CD14-positive monocyte (primary cell): ENCODE data around the gene CD6. TPM values are rescaled to one million over a fixed set of nuclear protein-coding genes. Genes with fewer than 3 reads are reported as not detected.

ENCODE experiments used
- DNase-seq, 3 donors: peaks; one replicate each; pipeline ENCODE4 v3.0.0-alpha.2; 2011 to 2022
- H2AFZ ChIP-seq: 2 replicates; pipeline ENCODE4 v1.6.0; 2012; ENCODE audit warnings: mild to moderate bottlenecking, low read depth, low read length, inconsistent platforms; ENCODE audit not compliant: insufficient read depth, poor library complexity, severe bottlenecking
- H3K27ac ChIP-seq, 2 donors: 1 replicate in 1 of 2; 2 replicates in 1 of 2; pipeline ENCODE4 v1.5.1; 2012 to 2013; ENCODE audit warnings: low read length in 2 of 2, control low read depth in 1 of 2, inconsistent platforms in 1 of 2, low read depth in 1 of 2, mild to moderate bottlenecking in 1 of 2
- H3K27me3 ChIP-seq, 2 donors: one replicate each; pipeline versions ENCODE4 v1.6.0 to v1.6.1; 2011 to 2013; ENCODE audit warnings: low read length in 2 of 2; ENCODE audit not compliant: control insufficient read depth in 2 of 2, insufficient read depth in 2 of 2
- H3K36me3 ChIP-seq, 2 donors: replicated peaks in 1 of 2; 1 replicate in 1 of 2; 2 replicates in 1 of 2; pipeline versions ENCODE4 v1.5.1 to v1.6.1; 2012 to 2013; ENCODE audit warnings: low read length in 2 of 2, control low read depth in 1 of 2, inconsistent platforms in 1 of 2, mild to moderate bottlenecking in 1 of 2; ENCODE audit not compliant: insufficient read depth in 2 of 2, control insufficient read depth in 1 of 2
- H3K4me1 ChIP-seq, 2 donors: 1 replicate in 1 of 2; 2 replicates in 1 of 2; pipeline versions ENCODE4 v1.5.1 to v1.6.1; 2012 to 2013; ENCODE audit warnings: low read length in 2 of 2, control low read depth in 1 of 2, inconsistent platforms in 1 of 2, mild to moderate bottlenecking in 1 of 2, moderate library complexity in 1 of 2; ENCODE audit not compliant: insufficient read depth in 2 of 2, control insufficient read depth in 1 of 2
- H3K4me2 ChIP-seq: replicated peaks from 2 replicates; pipeline ENCODE3; 2012; ENCODE audit warnings: low read length, moderate library complexity, mild to moderate bottlenecking; ENCODE audit not compliant: poor library complexity, severe bottlenecking; ENCODE audit errors: extremely low read depth
- H3K4me3 ChIP-seq, 3 experiments: fragments of 200-600 bp in 1 of 3; sonication (generic) in 1 of 3; replicated peaks in 1 of 3; 1 replicate in 2 of 3; 2 replicates in 1 of 3; pipeline ENCODE4 v1.5.1; 2011 to 2013; ENCODE audit warnings: low read length in 3 of 3, mild to moderate bottlenecking in 3 of 3, control low read depth in 2 of 3, low read depth in 2 of 3, inconsistent platforms in 1 of 3, moderate library complexity in 1 of 3
- H3K79me2 ChIP-seq: 2 replicates; pipeline ENCODE4 v1.6.0; 2012; ENCODE audit warnings: mild to moderate bottlenecking, control low read depth, inconsistent platforms, low read length, moderate library complexity; ENCODE audit not compliant: insufficient read depth
- H3K9ac ChIP-seq: 2 replicates; pipeline ENCODE4 v1.6.0; 2017; ENCODE audit warnings: low read length, mild to moderate bottlenecking; ENCODE audit not compliant: insufficient read depth, poor library complexity, severe bottlenecking
- H3K9me3 ChIP-seq, 2 donors: replicated peaks in 1 of 2; 1 replicate in 1 of 2; 2 replicates in 1 of 2; pipeline versions ENCODE4 v1.5.1 to v1.6.1; 2012 to 2013; ENCODE audit warnings: low read length in 2 of 2, control low read depth in 1 of 2; ENCODE audit not compliant: control insufficient read depth in 1 of 2, insufficient read depth in 1 of 2
- H4K20me1 ChIP-seq: 2 replicates; pipeline ENCODE4 v1.6.0; 2012; ENCODE audit warnings: mild to moderate bottlenecking, low read length, control low read depth, moderate library complexity; ENCODE audit not compliant: insufficient read depth
- H3K27ac Mint-ChIP-seq, 7 donors: one replicate each; pipeline ENCODE4 v1.8.0; 2020; ENCODE audit warnings: mild to moderate bottlenecking in 7 of 7, mixed read lengths in 7 of 7, moderate library complexity in 6 of 7, inconsistent platforms in 2 of 7
- H3K27me3 Mint-ChIP-seq, 3 donors: one replicate each; pipeline ENCODE4 v1.8.0; 2021 to 2022; ENCODE audit warnings: low read depth in 3 of 3, mild to moderate bottlenecking in 3 of 3, mixed read lengths in 3 of 3, moderate library complexity in 3 of 3, inconsistent platforms in 1 of 3
- H3K36me3 Mint-ChIP-seq, 2 donors: one replicate each; pipeline ENCODE4 v1.8.0; 2020; ENCODE audit warnings: mixed read lengths in 2 of 2, inconsistent platforms in 1 of 2, mild to moderate bottlenecking in 1 of 2
- H3K4me1 Mint-ChIP-seq: one replicate; pipeline ENCODE4 v1.8.0; 2020; ENCODE audit warnings: mild to moderate bottlenecking, mixed read lengths
- H3K4me3 Mint-ChIP-seq, 2 donors: one replicate each; pipeline ENCODE4 v1.8.0; 2020; ENCODE audit warnings: mild to moderate bottlenecking in 2 of 2, mixed read lengths in 2 of 2, moderate library complexity in 1 of 2
- H3K9me3 Mint-ChIP-seq, 7 donors: one replicate each; pipeline ENCODE4 v1.8.0; 2020 to 2022; ENCODE audit warnings: mixed read lengths in 7 of 7, mild to moderate bottlenecking in 6 of 7, moderate library complexity in 6 of 7, inconsistent platforms in 2 of 7
- CTCF ChIP-seq: fragments of 200-600 bp; IDR thresholded peaks from one replicate; pipeline ENCODE4 v1.8.0; 2022; ENCODE audit warnings: antibody characterized with exemption, mild to moderate bottlenecking
- WGBS: methylation state at CpG from one replicate; pipeline ENCODE4 v1.1.5; 2013; ENCODE audit warnings: missing lambda C conversion rate; ENCODE audit not compliant: insufficient coverage; 5-methylcytosine and 5-hydroxymethylcytosine counted together
- intact Hi-C, 2 donors: fragments of 100-400 bp; cut with micrococcal nuclease; formaldehyde crosslinking; loops; one replicate each; pipeline versions ENCODE4 v1.15.0 to v1.15.1; 2023
- polyA plus RNA-seq, 3 donors: library from polyadenylated mRNA; depleted of rRNA in 1 of 3; unstranded in 2 of 3; stranded (reverse) in 1 of 3; fragments of 300-500 nt in 2 of 3; fragments of >200 nt in 1 of 3; fragmentation: Illumina TruSeq in 2 of 3; gene quantifications; 1 replicate in 2 of 3; 2 replicates in 1 of 3; pipeline ENCODE4 v1.2.3, GENCODE V29; 2012 to 2021

Gene CD6
- polyA plus RNA-seq, 3 donors: 0.09 to 0.39 (median 0.39) TPM

- peaks cover 0 to 3% (median 0%) of the 10 kb centered on the region in 7 donors for H3K9me3 Mint-ChIP-seq
- Histone ChIP-seq H3K4me1 (peaks cover 11 to 15% of the 10 kb centered on the region in 2 donors), H4K20me1 (no peaks in the 10 kb centered on the region), H3K79me2 (no peaks in the 10 kb centered on the region), H3K36me3 (no peaks in the 10 kb centered on the region), H3K9me3 (no peaks in the 10 kb centered on the region), H3K4me2 (no peak overlapping the region), H3K27me3 (no peaks in the 10 kb centered on the region), H3K9ac (no peak overlapping the region), H3K27ac (no peak overlapping the region), H2AFZ (no peak overlapping the region), H3K4me3 (no peak overlapping the region)
- DNase-seq: no peak
- TF ChIP-seq CTCF: no peak
- WGBS: 45% methylated on average over 8 of the region's 16 CpGs
- H3K27ac Mint-ChIP-seq: peak overlapping the region in 2 of 7 donors; percentile 17 to 21
- H3K4me3 Mint-ChIP-seq: no peak overlapping the region
- H3K4me1 Mint-ChIP-seq: peaks cover 17% of the 10 kb centered on the region
- H3K27me3 Mint-ChIP-seq: peaks cover 5 to 7% (median 6%) of the 10 kb centered on the region in 3 donors
- intact Hi-C loops: no loop called here
- H3K36me3 Mint-ChIP-seq: no peaks in the 10 kb centered on the region
Measured at GRCh38 chr11:61041755-61042518, 70.5 kb downstream of the CD6 start.

GRCh38 chr11:61042537-61042936 lies 71.1 kb downstream of the CD6 start:
- H2AFZ ChIP-seq: no peak overlapping the region
- no peaks in the 10 kb centered on the region for H3K36me3 ChIP-seq
- H3K9me3 ChIP-seq: no peaks in the 10 kb centered on the region
- no peak overlapping the region for H3K9ac ChIP-seq
- no peak for TF ChIP-seq CTCF
- Mint-ChIP-seq H3K4me1 (peaks cover 17% of the 10 kb centered on the region), H3K4me3 (no peak overlapping the region), H3K9me3 (peaks cover 0 to 3% (median 0%) of the 10 kb centered on the region in 7 donors), H3K27ac (peak overlapping the region in 1 of 7 donors; percentile 44), H3K36me3 (no peaks in the 10 kb centered on the region), H3K27me3 (peaks cover 5 to 7% (median 7%) of the 10 kb centered on the region in 3 donors)
- peaks cover 11 to 15% of the 10 kb centered on the region in 2 donors for H3K4me1 ChIP-seq
- no peaks in the 10 kb centered on the region for H3K27me3 ChIP-seq
- no CpG with 5 or more reads among the region's 5 CpGs for WGBS
- H3K4me3 ChIP-seq: no peak overlapping the region
- no peak overlapping the region for H3K27ac ChIP-seq
- H3K4me2 ChIP-seq: no peak overlapping the region
- no peaks in the 10 kb centered on the region for H3K79me2 ChIP-seq
- intact Hi-C loops: no loop called here
- no peaks in the 10 kb centered on the region for H4K20me1 ChIP-seq
- DNase-seq: no peak
